Measurements from ENCODE around the gene NCAPD2.
A peak's percentile ranks its signal among the peaks of the same experiment; 100 is the strongest.

Gene NCAPD2

GRCh38 chr12:6560501-6561205 lies 66.8 kb downstream of the NCAPD2 start:
- TF ChIP-seq, protein P1, sequence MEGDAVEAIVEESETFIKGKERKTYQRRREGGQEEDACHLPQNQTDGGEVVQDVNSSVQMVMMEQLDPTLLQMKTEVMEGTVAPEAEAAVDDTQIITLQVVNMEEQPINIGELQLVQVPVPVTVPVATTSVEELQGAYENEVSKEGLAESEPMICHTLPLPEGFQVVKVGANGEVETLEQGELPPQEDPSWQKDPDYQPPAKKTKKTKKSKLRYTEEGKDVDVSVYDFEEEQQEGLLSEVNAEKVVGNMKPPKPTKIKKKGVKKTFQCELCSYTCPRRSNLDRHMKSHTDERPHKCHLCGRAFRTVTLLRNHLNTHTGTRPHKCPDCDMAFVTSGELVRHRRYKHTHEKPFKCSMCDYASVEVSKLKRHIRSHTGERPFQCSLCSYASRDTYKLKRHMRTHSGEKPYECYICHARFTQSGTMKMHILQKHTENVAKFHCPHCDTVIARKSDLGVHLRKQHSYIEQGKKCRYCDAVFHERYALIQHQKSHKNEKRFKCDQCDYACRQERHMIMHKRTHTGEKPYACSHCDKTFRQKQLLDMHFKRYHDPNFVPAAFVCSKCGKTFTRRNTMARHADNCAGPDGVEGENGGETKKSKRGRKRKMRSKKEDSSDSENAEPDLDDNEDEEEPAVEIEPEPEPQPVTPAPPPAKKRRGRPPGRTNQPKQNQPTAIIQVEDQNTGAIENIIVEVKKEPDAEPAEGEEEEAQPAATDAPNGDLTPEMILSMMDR (IDR thresholded peaks at IDR 0.05; ENCODE audit: low read length), result no peak
- no peak for TF ChIP-seq EZH2phosphoT487 (IDR thresholded peaks at IDR 0.05; ENCODE audit: low read length)
- no peak for TF ChIP-seq EZH2 (optimal IDR thresholded peaks at IDR 0.05; ENCODE audit: low read depth, low read length)

GRCh38 chr12:6562881-6563280 lies 69.0 kb downstream of the NCAPD2 start:
- peaks cover 6% of the 10 kb centered on the region for H3F3A ChIP-seq (ENCODE audit: insufficient read depth, low read length)
- H3K36me3 ChIP-seq (replicated peaks; ENCODE audit: insufficient read depth, low read length), result peaks cover 16% of the 10 kb centered on the region
- H3K9me2 ChIP-seq (replicated peaks; ENCODE audit: insufficient read depth, low read length), result no peaks in the 10 kb centered on the region
- no peak overlapping the region for H2AFZ ChIP-seq (ENCODE audit: low read length)
- no peaks in the 10 kb centered on the region for H3K4me1 ChIP-seq (ENCODE audit: low read length)
- H3K4me3 ChIP-seq (ENCODE audit: low read length), result no peak overlapping the region
- no peak overlapping the region for H3K4me2 ChIP-seq (ENCODE audit: low read depth, low read length)
- no peaks in the 10 kb centered on the region for H4K20me1 ChIP-seq (ENCODE audit: insufficient read depth, low read length)
- H3K27me3 ChIP-seq (replicated peaks; ENCODE audit: insufficient read depth, low read length), result no peaks in the 10 kb centered on the region
- H3K9ac ChIP-seq (ENCODE audit: low read length), result no peak overlapping the region
- H3K9me3 ChIP-seq (replicated peaks; ENCODE audit: insufficient read depth, low read length), result no peaks in the 10 kb centered on the region
- H3K79me2 ChIP-seq (ENCODE audit: low read length), result peaks cover 63% of the 10 kb centered on the region
- no peak overlapping the region for H3K27ac ChIP-seq (ENCODE audit: low read length)
- no peak for TF ChIP-seq EZH2 (optimal IDR thresholded peaks at IDR 0.05; ENCODE audit: low read depth, low read length)
- TF ChIP-seq EZH2phosphoT487 (IDR thresholded peaks at IDR 0.05; ENCODE audit: low read length), result no peak
- TF ChIP-seq, protein P1 (IDR thresholded peaks at IDR 0.05; ENCODE audit: low read length), result no peak
- no peak for DNase-seq

More at GRCh38 chr12:6560501-6561205, 66.8 kb downstream of the NCAPD2 start:
- Histone ChIP-seq H3K9me3 (replicated peaks; ENCODE audit: insufficient read depth, low read length) (no peaks in the 10 kb centered on the region), H3K9ac (ENCODE audit: low read length) (no peak overlapping the region), H3K4me2 (ENCODE audit: low read depth, low read length) (no peak overlapping the region), H4K20me1 (ENCODE audit: insufficient read depth, low read length) (no peaks in the 10 kb centered on the region), H2AFZ (ENCODE audit: low read length) (no peak overlapping the region), H3K79me2 (ENCODE audit: low read length) (peaks cover 49% of the 10 kb centered on the region), H3K4me3 (ENCODE audit: low read length) (no peak overlapping the region), H3K36me3 (replicated peaks; ENCODE audit: insufficient read depth, low read length) (peaks cover 16% of the 10 kb centered on the region), H3K9me2 (replicated peaks; ENCODE audit: insufficient read depth, low read length) (no peaks in the 10 kb centered on the region), H3K4me1 (ENCODE audit: low read length) (no peaks in the 10 kb centered on the region), H3F3A (ENCODE audit: insufficient read depth, low read length) (peaks cover 17% of the 10 kb centered on the region), H3K27me3 (replicated peaks; ENCODE audit: insufficient read depth, low read length) (no peaks in the 10 kb centered on the region), H3K27ac (ENCODE audit: low read length) (no peak overlapping the region)
- no peak for DNase-seq

DNA sequence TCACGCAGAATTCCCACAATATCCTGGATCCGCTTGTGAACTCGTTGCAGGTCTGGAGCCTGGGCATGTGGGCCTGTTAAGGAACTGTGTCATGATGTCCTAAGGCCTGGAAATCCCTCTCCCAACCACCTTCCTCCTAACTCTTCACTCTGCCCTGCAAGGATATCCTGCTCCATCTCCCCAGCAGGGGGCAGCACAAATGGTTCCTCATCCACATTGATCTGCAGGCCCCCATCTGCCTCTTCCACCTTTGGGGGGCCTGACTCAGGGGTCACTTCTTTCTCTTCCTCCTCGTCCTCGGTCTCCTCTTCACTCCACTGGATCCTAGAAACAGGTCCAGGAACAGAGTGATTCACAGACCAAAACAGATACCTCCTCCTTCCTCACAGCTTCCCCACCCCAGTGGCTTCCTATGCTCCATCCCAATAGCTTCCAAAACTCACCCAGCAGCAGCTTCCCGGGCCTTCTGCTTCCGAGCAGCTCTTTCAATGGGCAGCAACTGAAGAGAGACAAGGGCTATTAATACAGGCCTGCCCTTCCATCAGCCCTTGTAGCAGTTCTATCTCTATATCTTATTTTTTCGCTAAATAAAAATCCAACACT lies 69.6 kb downstream of the NCAPD2 start:
- Histone ChIP-seq H3K36me3 (replicated peaks; ENCODE audit: insufficient read depth, low read length) (peaks cover 16% of the 10 kb centered on the region), H3K4me2 (ENCODE audit: low read depth, low read length) (no peak overlapping the region), H3K27ac (ENCODE audit: low read length) (no peak overlapping the region), H3K4me3 (ENCODE audit: low read length) (no peak overlapping the region), H3F3A (ENCODE audit: insufficient read depth, low read length) (peaks cover 6% of the 10 kb centered on the region), H2AFZ (ENCODE audit: low read length) (no peak overlapping the region), H3K27me3 (replicated peaks; ENCODE audit: insufficient read depth, low read length) (no peaks in the 10 kb centered on the region), H3K79me2 (ENCODE audit: low read length) (peaks cover 65% of the 10 kb centered on the region), H3K9me2 (replicated peaks; ENCODE audit: insufficient read depth, low read length) (no peaks in the 10 kb centered on the region), H3K9me3 (replicated peaks; ENCODE audit: insufficient read depth, low read length) (no peaks in the 10 kb centered on the region), H4K20me1 (ENCODE audit: insufficient read depth, low read length) (no peaks in the 10 kb centered on the region), H3K4me1 (ENCODE audit: low read length) (no peaks in the 10 kb centered on the region), H3K9ac (ENCODE audit: low read length) (no peak overlapping the region)
- DNase-seq, result peak; percentile 28
- TF ChIP-seq EZH2 (optimal IDR thresholded peaks at IDR 0.05; ENCODE audit: low read depth, low read length), result no peak
- TF ChIP-seq, protein P1 (IDR thresholded peaks at IDR 0.05; ENCODE audit: low read length), result peak; percentile 85
- no peak for TF ChIP-seq EZH2phosphoT487 (IDR thresholded peaks at IDR 0.05; ENCODE audit: low read length)

Measured in MM.1S (cell line).